Esophagus squamous epithelium (tissue), 5 donors: ENCODE results near the gene WDR82. TPM values are rescaled to one million over a fixed set of nuclear protein-coding genes. Genes with fewer than 3 reads are reported as not detected.
A peak's percentile ranks its signal among the peaks of the same experiment; 100 is the strongest.

ENCODE experiments used
- DNase-seq: peaks from one replicate; lab custom pipeline; 2025; lab: John Stamatoyannopoulos, UW
- H3K27ac ChIP-seq, 4 donors: fragments of 200-600 bp; sonication (generic); one replicate each; pipeline ENCODE4 v1.5.1; 2016 to 2019; ENCODE audit warnings: mild to moderate bottlenecking in 1 of 4
- H3K27me3 ChIP-seq, 4 donors: fragments of 200-600 bp; sonication (generic); 1 replicate in 3 of 4; 2 replicates in 1 of 4; pipeline versions ENCODE4 v1.5.1 to v1.6.0; 2017 to 2021; ENCODE audit warnings: antibody characterized with exemption in 1 of 4
- H3K36me3 ChIP-seq, 3 donors: fragments of 200-600 bp; sonication (generic); one replicate each; pipeline ENCODE4 v1.5.1; 2016 to 2019
- H3K4me1 ChIP-seq, 3 donors: fragments of 200-600 bp; sonication (generic); one replicate each; pipeline ENCODE4 v1.5.1; 2017 to 2019
- H3K4me3 ChIP-seq, 4 donors: fragments of 200-600 bp; sonication (generic); 1 replicate in 3 of 4; 2 replicates in 1 of 4; pipeline ENCODE4 v1.5.1; 2016 to 2019; ENCODE audit warnings: mild to moderate bottlenecking in 2 of 4, moderate library complexity in 1 of 4
- H3K9me3 ChIP-seq, 3 donors: fragments of 200-600 bp; sonication (generic); one replicate each; pipeline ENCODE4 v1.5.1; 2016 to 2019
- CTCF ChIP-seq, 6 experiments: fragments of 450-650 bp in 4 of 6; fragments of 200-600 bp in 2 of 6; sonication (generic) in 2 of 6; IDR thresholded peaks; one replicate each; pipeline ENCODE4 v1.5.1; 2016 to 2019; ENCODE audit warnings: antibody characterized with exemption in 6 of 6, mild to moderate bottlenecking in 4 of 6, moderate library complexity in 4 of 6
- POLR2A ChIP-seq, 4 donors: fragments of 450-650 bp; IDR thresholded peaks; one replicate each; pipeline ENCODE4 v1.6.1; 2017; ENCODE audit warnings: antibody characterized with exemption in 4 of 4, mild to moderate bottlenecking in 4 of 4, moderate library complexity in 3 of 4
- WGBS, 2 donors: methylation state at CpG; one replicate each; pipeline ENCODE4 v1.1.5; 2018; 5-methylcytosine and 5-hydroxymethylcytosine counted together
- intact Hi-C: fragments of 100-400 bp; cut with DNase I; formaldehyde crosslinking; loops from one replicate; pipeline ENCODE4 v1.15.0; 2022
- total RNA-seq, 4 donors: library from RNA; depleted of rRNA; stranded (reverse); fragments of >200 nt; gene quantifications; one replicate each; pipeline ENCODE4 v1.1.0, GENCODE V29; 2016
- donor health status: DM: yes; HTN: yes; CAD: no.

WDR82 gene
- total RNA-seq, 4 donors from 2014 or later = 42.7 to 58.7 (median 52.9) TPM

GRCh38 chr3:52265387-52265786 is 13.1 kb downstream of the WDR82 start:
- Histone ChIP-seq H3K4me1 (peaks cover 0 to 62% (median 23%) of the 10 kb centered on the region in 3 donors), H3K36me3 (peaks cover 0 to 98% (median 56%) of the 10 kb centered on the region in 3 donors), H3K27me3 (no peaks in the 10 kb centered on the region), H3K9me3 (no peaks in the 10 kb centered on the region), H3K4me3 (no peak overlapping the region), H3K27ac (peak overlapping the region in 2 of 4 donors; percentile 51 to 64)
- 78 to 87% methylated on average over 6 of the region's 6 CpGs for WGBS, 2 donors
- TF ChIP-seq POLR2A (IDR thresholded peaks at IDR 0.05) (no peak), CTCF (IDR thresholded peaks at IDR 0.05) (no peak)
- intact Hi-C loops = no loop called here
- DNase-seq = no peak

GRCh38 chr3:52262447-52262846 is 16.0 kb downstream of the WDR82 start:
- Histone ChIP-seq H3K27ac (no peak overlapping the region), H3K36me3 (peaks cover 18 to 98% (median 74%) of the 10 kb centered on the region in 3 donors), H3K27me3 (no peaks in the 10 kb centered on the region), H3K9me3 (no peaks in the 10 kb centered on the region), H3K4me3 (no peak overlapping the region), H3K4me1 (peaks cover 0 to 51% (median 3%) of the 10 kb centered on the region in 3 donors)
- intact Hi-C loops = no loop called here
- no peak for TF ChIP-seq POLR2A (IDR thresholded peaks at IDR 0.05)
- TF ChIP-seq CTCF (IDR thresholded peaks at IDR 0.05) = no peak
- no peak for DNase-seq

- Histone ChIP-seq H3K36me3 (peaks cover 37 to 100% (median 84%) of the 10 kb centered on the region in 3 donors), H3K27ac (peak overlapping the region in 2 of 4 donors; percentile 4 to 39), H3K4me3 (no peak overlapping the region), H3K9me3 (no peaks in the 10 kb centered on the region), H3K4me1 (peaks cover 0 to 49% (median 6%) of the 10 kb centered on the region in 3 donors), H3K27me3 (no peaks in the 10 kb centered on the region)
- intact Hi-C loops = no loop called here
- no peak for DNase-seq
- TF ChIP-seq POLR2A (IDR thresholded peaks at IDR 0.05) (no peak), CTCF (IDR thresholded peaks at IDR 0.05) (no peak)
- 94 to 97% methylated on average over 4 of the region's 4 CpGs for WGBS, 2 donors
Observed at GRCh38 chr3:52259448-52259847, 19.0 kb downstream of the WDR82 start.

DNA sequence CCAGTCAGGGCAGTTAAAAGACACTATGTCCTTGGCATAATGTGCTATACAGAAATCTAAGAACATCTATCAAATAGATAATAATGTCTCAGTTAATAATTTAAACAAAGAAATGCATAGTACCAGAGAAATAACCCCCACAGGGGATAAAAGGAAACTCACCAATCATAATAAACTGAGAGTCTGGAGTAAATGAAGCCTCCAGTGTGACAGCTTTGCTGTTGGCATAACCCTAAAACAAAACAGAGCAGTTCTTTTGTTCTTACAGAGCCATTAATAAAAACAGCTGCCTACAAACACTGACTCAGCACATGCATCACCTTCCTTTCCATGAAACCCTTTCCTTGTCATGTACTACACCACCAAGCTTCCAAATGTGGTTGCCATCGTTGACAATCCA is 19.4 kb downstream of the WDR82 start:
- Histone ChIP-seq H3K4me1 (peaks cover 2 to 49% (median 10%) of the 10 kb centered on the region in 3 donors), H3K27me3 (no peaks in the 10 kb centered on the region), H3K9me3 (no peaks in the 10 kb centered on the region), H3K4me3 (no peak overlapping the region), H3K36me3 (peaks cover 37 to 100% (median 82%) of the 10 kb centered on the region in 3 donors), H3K27ac (peak overlapping the region in 2 of 4 donors; percentile 7 to 39)
- no peak for TF ChIP-seq POLR2A (IDR thresholded peaks at IDR 0.05)
- TF ChIP-seq CTCF (IDR thresholded peaks at IDR 0.05) = no peak
- no peak for DNase-seq
- intact Hi-C loops = no loop called here
- WGBS, 2 donors = 45 to 57% methylated on average over 1 of the region's 1 CpG

DNA sequence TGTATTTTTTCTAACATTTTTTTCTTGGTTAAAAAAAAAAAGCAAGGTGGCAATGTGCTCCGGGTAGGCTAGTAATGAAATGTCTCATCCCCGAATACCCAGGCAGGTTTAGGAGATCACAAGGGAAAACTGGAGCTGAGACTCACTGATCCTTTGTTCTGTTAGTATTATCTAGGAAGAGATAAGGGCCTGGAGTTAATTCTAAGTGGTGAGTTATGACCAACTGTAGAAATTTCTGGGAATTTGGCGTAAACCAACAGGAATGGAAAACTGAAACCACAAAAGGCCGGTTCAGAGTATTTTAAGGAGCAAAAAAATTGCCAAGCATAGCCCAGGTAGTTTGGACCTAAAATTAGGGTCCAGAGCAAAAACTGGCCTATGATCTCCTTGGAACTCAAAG is 20.5 kb downstream of the WDR82 start:
- Histone ChIP-seq H3K27ac (peak overlapping the region in 2 of 4 donors; percentile 2 to 39), H3K36me3 (peaks cover 37 to 100% (median 71%) of the 10 kb centered on the region in 3 donors), H3K9me3 (no peaks in the 10 kb centered on the region), H3K4me3 (no peak overlapping the region), H3K27me3 (no peaks in the 10 kb centered on the region), H3K4me1 (peaks cover 13 to 51% (median 21%) of the 10 kb centered on the region in 3 donors)
- intact Hi-C loops = no loop called here
- no peak for DNase-seq
- TF ChIP-seq POLR2A (IDR thresholded peaks at IDR 0.05) = no peak
- TF ChIP-seq CTCF (IDR thresholded peaks at IDR 0.05) = no peak
- 76 to 86% methylated on average over 4 of the region's 4 CpGs for WGBS, 2 donors
